Urinary bladder (tissue), 4 donors: ENCODE measurements around the gene DGCR8. TPM values are rescaled to one million over a fixed set of nuclear protein-coding genes. Genes with fewer than 3 reads are reported as not detected.

Experiments used
- DNase-seq: peaks from one replicate; pipeline ENCODE4 v3.0.0-alpha.2; 2015; ENCODE audit errors: extremely low spot score
- H3K27ac ChIP-seq: one replicate; pipeline ENCODE4 v1.5.1; 2013; ENCODE audit warnings: low read depth, mild to moderate bottlenecking, moderate library complexity
- H3K36me3 ChIP-seq: one replicate; pipeline ENCODE4 v1.6.1; 2013; ENCODE audit warnings: mild to moderate bottlenecking, moderate library complexity; ENCODE audit not compliant: insufficient read depth
- H3K4me1 ChIP-seq: one replicate; pipeline ENCODE4 v1.6.1; 2013; ENCODE audit warnings: mild to moderate bottlenecking, moderate library complexity; ENCODE audit not compliant: insufficient read depth
- H3K4me3 ChIP-seq: one replicate; pipeline ENCODE4 v1.5.1; 2013; ENCODE audit warnings: low read depth, low read length
- WGBS: extraction: QIAGEN DNeasy Blood & Tissue Kit; methylation state at CpG from one replicate; pipeline ENCODE4 v1.1.7; 2013; 5-methylcytosine and 5-hydroxymethylcytosine counted together
- polyA plus RNA-seq: library from polyadenylated mRNA; stranded (reverse); fragments of 200-250 nt; gene quantifications from one replicate; pipeline ENCODE4 v1.2.3, GENCODE V29; 2013
- total RNA-seq: library from RNA; depleted of rRNA; stranded (reverse); fragments of >200 nt; gene quantifications from one replicate; pipeline ENCODE4 v1.2.3, GENCODE V29; 2014
- donor health status: healthy with polysubstance abuse.
- donor health status: healthy.

DGCR8 gene
- total and polyA plus RNA-seq, 2 donors: 18.9 to 24.8 TPM

GRCh38 chr22:20116951-20117632, 37.1 kb downstream of the DGCR8 start, which contains the start of gene TRMT2A:
Gene TRMT2A (minus strand): TSS chr22:20117226. CDS start chr22:20116906, 320 bp downstream.
- Histone ChIP-seq H3K4me3 (peak within 1 kb of the TSS; percentile 91), H3K4me1 (no peaks in the 10 kb centered on the region), H3K36me3 (peaks cover 2% of the 10 kb centered on the region), H3K27ac (peak within 1 kb of the TSS; percentile 75)
- WGBS: under 1% methylated on average over 88 of the region's 88 CpGs
- peak; percentile 92 for DNase-seq

- WGBS: under 1% methylated on average over 66 of the region's 66 CpGs
- Histone ChIP-seq H3K36me3 (peaks cover 2% of the 10 kb centered on the region), H3K4me3 (peak overlapping the region; percentile 91), H3K27ac (no peak overlapping the region), H3K4me1 (no peaks in the 10 kb centered on the region)
- no peak for DNase-seq
These were observed 37.7 kb downstream of the DGCR8 start for GRCh38 chr22:20117633-20118299.

GRCh38 chr22:20118300-20119020, 38.4 kb downstream of the DGCR8 start:
- DNase-seq: no peak
- H3K36me3 ChIP-seq: peaks cover 2% of the 10 kb centered on the region
- 14% methylated on average over 8 of the region's 8 CpGs for WGBS
- peak overlapping the region; percentile 91 for H3K4me3 ChIP-seq
- H3K4me1 ChIP-seq: no peaks in the 10 kb centered on the region
- no peak overlapping the region for H3K27ac ChIP-seq

GRCh38 chr22:20121856-20122415, 41.9 kb downstream of the DGCR8 start:
- Histone ChIP-seq H3K36me3 (peaks cover 6% of the 10 kb centered on the region), H3K4me3 (no peak overlapping the region), H3K27ac (no peak overlapping the region), H3K4me1 (no peaks in the 10 kb centered on the region)
- WGBS: 93% methylated on average over 22 of the region's 22 CpGs
- no peak for DNase-seq

- H3K36me3 ChIP-seq: peaks cover 8% of the 10 kb centered on the region
- no peak overlapping the region for H3K4me3 ChIP-seq
- H3K4me1 ChIP-seq: no peaks in the 10 kb centered on the region
- 90% methylated on average over 13 of the region's 13 CpGs for WGBS
- no peak for DNase-seq
- no peak overlapping the region for H3K27ac ChIP-seq
These were observed 43.5 kb downstream of the DGCR8 start for GRCh38 chr22:20123366-20124082.

- Histone ChIP-seq H3K4me1 (no peaks in the 10 kb centered on the region), H3K27ac (no peak overlapping the region), H3K36me3 (peaks cover 8% of the 10 kb centered on the region), H3K4me3 (no peak overlapping the region)
- no peak for DNase-seq
- 90% methylated on average over 11 of the region's 11 CpGs for WGBS
These were observed 44.2 kb downstream of the DGCR8 start for GRCh38 chr22:20124083-20124787.

- no peak for DNase-seq
- WGBS: 90% methylated on average over 32 of the region's 32 CpGs
- peaks cover 6% of the 10 kb centered on the region for H3K36me3 ChIP-seq
- no peak overlapping the region for H3K4me3 ChIP-seq
- no peak overlapping the region for H3K27ac ChIP-seq
- H3K4me1 ChIP-seq: no peaks in the 10 kb centered on the region
These were observed 45.4 kb downstream of the DGCR8 start for GRCh38 chr22:20125201-20126174.

GRCh38 chr22:20126284-20127029, 46.4 kb downstream of the DGCR8 start:
- DNase-seq: no peak
- Histone ChIP-seq H3K4me1 (no peaks in the 10 kb centered on the region), H3K36me3 (peaks cover 6% of the 10 kb centered on the region), H3K4me3 (no peak overlapping the region), H3K27ac (no peak overlapping the region)
- 78% methylated on average over 19 of the region's 19 CpGs for WGBS

- WGBS: 86% methylated on average over 15 of the region's 15 CpGs
- Histone ChIP-seq H3K27ac (no peak overlapping the region), H3K4me1 (no peaks in the 10 kb centered on the region), H3K36me3 (peaks cover 6% of the 10 kb centered on the region), H3K4me3 (no peak overlapping the region)
- DNase-seq: no peak
These were observed 47.4 kb downstream of the DGCR8 start for GRCh38 chr22:20127318-20127868.

- WGBS: 73% methylated on average over 17 of the region's 17 CpGs
- H3K4me1 ChIP-seq: peaks cover 4% of the 10 kb centered on the region
- no peak overlapping the region for H3K4me3 ChIP-seq
- no peak for DNase-seq
- peaks cover 6% of the 10 kb centered on the region for H3K36me3 ChIP-seq
- H3K27ac ChIP-seq: no peak overlapping the region
These were observed 48.0 kb downstream of the DGCR8 start for GRCh38 chr22:20127869-20128618.

GRCh38 chr22:20128619-20128901, 48.5 kb downstream of the DGCR8 start:
- no peak overlapping the region for H3K27ac ChIP-seq
- peaks cover 6% of the 10 kb centered on the region for H3K36me3 ChIP-seq
- DNase-seq: no peak
- H3K4me1 ChIP-seq: peaks cover 4% of the 10 kb centered on the region
- 54% methylated on average over 2 of the region's 2 CpGs for WGBS
- H3K4me3 ChIP-seq: no peak overlapping the region
